Measurements from ENCODE around the gene AWAT1.
A peak's percentile ranks its signal among the peaks of the same experiment; 100 is the strongest.
"Not testable (repeated sequence)": the region's sequence is repeated elsewhere in the genome, so short reads cannot be mapped to it uniquely, and the experiment has no call there.

AWAT1 gene

GRCh38 chrX:70234355-70234754, at the start of gene AWAT1:
Gene AWAT1, plus strand, starts transcription at chrX:70234655. Its CDS starts 41 bp downstream, at chrX:70234696.
- no peak for DNase-seq (ENCODE audit: low read depth, low spot score)

- DNase-seq (ENCODE audit: low read depth, low spot score): no peak
Measured at GRCh38 chrX:70190225-70190624, 44.2 kb upstream of the AWAT1 start.

GRCh38 chrX:70196961-70197720, 37.3 kb upstream of the AWAT1 start:
- no peak for DNase-seq (ENCODE audit: low read depth, low spot score)

GRCh38 chrX:70201732-70202131, 32.7 kb upstream of the AWAT1 start:
- no peak for DNase-seq (ENCODE audit: low read depth, low spot score)

GRCh38 chrX:70208479-70208878, 26.0 kb upstream of the AWAT1 start:
- DNase-seq (ENCODE audit: low read depth, low spot score): no peak

GRCh38 chrX:70209570-70209969, 24.9 kb upstream of the AWAT1 start:
- DNase-seq (ENCODE audit: low read depth, low spot score): not testable (repeated sequence)

- DNase-seq (ENCODE audit: low read depth, low spot score): peak; percentile 5
Measured at GRCh38 chrX:70219938-70220764, 14.3 kb upstream of the AWAT1 start.

- no peak for DNase-seq (ENCODE audit: low read depth, low spot score)
Measured at GRCh38 chrX:70226048-70226447, 8.4 kb upstream of the AWAT1 start.

GRCh38 chrX:70226687-70227086, 7.8 kb upstream of the AWAT1 start:
- no peak for DNase-seq (ENCODE audit: low read depth, low spot score)

- DNase-seq (ENCODE audit: low read depth, low spot score): no peak
Measured at GRCh38 chrX:70231666-70232065, 2.8 kb upstream of the AWAT1 start.

GRCh38 chrX:70240751-70241150, 6.3 kb downstream of the AWAT1 start:
- no peak for DNase-seq (ENCODE audit: low read depth, low spot score)

GRCh38 chrX:70241501-70241900, 7.0 kb downstream of the AWAT1 start:
- DNase-seq (ENCODE audit: low read depth, low spot score): no peak

- not testable (repeated sequence) for DNase-seq (ENCODE audit: low read depth, low spot score)
Measured at GRCh38 chrX:70243601-70244000, 9.1 kb downstream of the AWAT1 start.

GRCh38 chrX:70244881-70245280, 10.4 kb downstream of the AWAT1 start:
- no peak for DNase-seq (ENCODE audit: low read depth, low spot score)

GRCh38 chrX:70247252-70247651, 12.8 kb downstream of the AWAT1 start:
- no peak for DNase-seq (ENCODE audit: low read depth, low spot score)

GRCh38 chrX:70252491-70252890, 18.0 kb downstream of the AWAT1 start:
- DNase-seq (ENCODE audit: low read depth, low spot score): no peak

- DNase-seq (ENCODE audit: low read depth, low spot score): no peak
Measured at GRCh38 chrX:70253377-70254062, 19.1 kb downstream of the AWAT1 start.

- DNase-seq (ENCODE audit: low read depth, low spot score): no peak
Measured at GRCh38 chrX:70254063-70254400, 19.6 kb downstream of the AWAT1 start.

- DNase-seq (ENCODE audit: low read depth, low spot score): no peak
Measured at GRCh38 chrX:70254909-70255308, 20.5 kb downstream of the AWAT1 start.

- no peak for DNase-seq (ENCODE audit: low read depth, low spot score)
Measured at GRCh38 chrX:70255452-70255851, 21.0 kb downstream of the AWAT1 start.

- no peak for DNase-seq (ENCODE audit: low read depth, low spot score)
Measured at GRCh38 chrX:70257423-70258288, 23.2 kb downstream of the AWAT1 start.
